ENCODE measurements around the gene DYNC2H1.
A peak's percentile ranks its signal among the peaks of the same experiment; 100 is the strongest.

The DYNC2H1 gene

GRCh38 chr11:103108933-103109817, at the start of gene DYNC2H1:
Gene DYNC2H1, plus strand, starts transcription at chr11:103109426. Its CDS starts 149 bp downstream, at chr11:103109575.
- Histone ChIP-seq H3K9ac (ENCODE audit: low read length) (peak within 1 kb of the TSS; percentile 89), H3K27me3 (replicated peaks; ENCODE audit: control insufficient read depth, insufficient read depth, low read length) (no peaks in the 10 kb centered on the region), H3K9me3 (ENCODE audit: control insufficient read depth, low read length) (no peaks in the 10 kb centered on the region), H3K4me1 (ENCODE audit: control insufficient read depth, insufficient read depth, low read length) (peaks cover 30% of the 10 kb centered on the region), H3K4me3 (ENCODE audit: low read length) (peak within 1 kb of the TSS; percentile 94), H3K36me3 (ENCODE audit: control insufficient read depth, insufficient read depth, low read length, severe bottlenecking) (peaks cover 5% of the 10 kb centered on the region)
- peak; percentile 98 for DNase-seq (ENCODE audit: low read depth)

- no peaks in the 10 kb centered on the region for H3K27me3 ChIP-seq (replicated peaks; ENCODE audit: control insufficient read depth, insufficient read depth, low read length)
- H3K4me3 ChIP-seq (ENCODE audit: low read length), result no peak overlapping the region
- H3K36me3 ChIP-seq (ENCODE audit: control insufficient read depth, insufficient read depth, low read length, severe bottlenecking), result peaks cover 84% of the 10 kb centered on the region
- H3K9me3 ChIP-seq (ENCODE audit: control insufficient read depth, low read length), result no peaks in the 10 kb centered on the region
- DNase-seq (ENCODE audit: low read depth), result no peak
- H3K9ac ChIP-seq (ENCODE audit: low read length), result no peak overlapping the region
- no peaks in the 10 kb centered on the region for H3K4me1 ChIP-seq (ENCODE audit: control insufficient read depth, insufficient read depth, low read length)
These were observed 47.6 kb upstream of the DYNC2H1 start for GRCh38 chr11:103061656-103062055.

GRCh38 chr11:103067118-103067517, 42.1 kb upstream of the DYNC2H1 start:
- Histone ChIP-seq H3K4me3 (ENCODE audit: low read length) (no peak overlapping the region), H3K9ac (ENCODE audit: low read length) (no peak overlapping the region), H3K36me3 (ENCODE audit: control insufficient read depth, insufficient read depth, low read length, severe bottlenecking) (peaks cover 61% of the 10 kb centered on the region), H3K9me3 (ENCODE audit: control insufficient read depth, low read length) (no peaks in the 10 kb centered on the region), H3K27me3 (replicated peaks; ENCODE audit: control insufficient read depth, insufficient read depth, low read length) (no peaks in the 10 kb centered on the region), H3K4me1 (ENCODE audit: control insufficient read depth, insufficient read depth, low read length) (peaks cover 7% of the 10 kb centered on the region)
- no peak for DNase-seq (ENCODE audit: low read depth)

- no peak for DNase-seq (ENCODE audit: low read depth)
- Histone ChIP-seq H3K9ac (ENCODE audit: low read length) (no peak overlapping the region), H3K36me3 (ENCODE audit: control insufficient read depth, insufficient read depth, low read length, severe bottlenecking) (peaks cover 47% of the 10 kb centered on the region), H3K27me3 (replicated peaks; ENCODE audit: control insufficient read depth, insufficient read depth, low read length) (no peaks in the 10 kb centered on the region), H3K4me3 (ENCODE audit: low read length) (no peak overlapping the region), H3K9me3 (ENCODE audit: control insufficient read depth, low read length) (no peaks in the 10 kb centered on the region), H3K4me1 (ENCODE audit: control insufficient read depth, insufficient read depth, low read length) (peaks cover 7% of the 10 kb centered on the region)
These were observed 39.9 kb upstream of the DYNC2H1 start for GRCh38 chr11:103069367-103069766.

- H3K36me3 ChIP-seq (ENCODE audit: control insufficient read depth, insufficient read depth, low read length, severe bottlenecking), result peaks cover 45% of the 10 kb centered on the region
- DNase-seq (ENCODE audit: low read depth), result no peak
- H3K4me3 ChIP-seq (ENCODE audit: low read length), result no peak overlapping the region
- peaks cover 7% of the 10 kb centered on the region for H3K4me1 ChIP-seq (ENCODE audit: control insufficient read depth, insufficient read depth, low read length)
- no peak overlapping the region for H3K9ac ChIP-seq (ENCODE audit: low read length)
- H3K9me3 ChIP-seq (ENCODE audit: control insufficient read depth, low read length), result no peaks in the 10 kb centered on the region
- H3K27me3 ChIP-seq (replicated peaks; ENCODE audit: control insufficient read depth, insufficient read depth, low read length), result no peaks in the 10 kb centered on the region
These were observed 39.1 kb upstream of the DYNC2H1 start for GRCh38 chr11:103070142-103070541.

- Histone ChIP-seq H3K4me3 (ENCODE audit: low read length) (no peak overlapping the region), H3K9me3 (ENCODE audit: control insufficient read depth, low read length) (no peaks in the 10 kb centered on the region), H3K4me1 (ENCODE audit: control insufficient read depth, insufficient read depth, low read length) (peaks cover 7% of the 10 kb centered on the region), H3K9ac (ENCODE audit: low read length) (no peak overlapping the region), H3K27me3 (replicated peaks; ENCODE audit: control insufficient read depth, insufficient read depth, low read length) (no peaks in the 10 kb centered on the region), H3K36me3 (ENCODE audit: control insufficient read depth, insufficient read depth, low read length, severe bottlenecking) (peaks cover 45% of the 10 kb centered on the region)
- no peak for DNase-seq (ENCODE audit: low read depth)
These were observed 38.2 kb upstream of the DYNC2H1 start for GRCh38 chr11:103071008-103071407.

GRCh38 chr11:103076361-103076760, 32.9 kb upstream of the DYNC2H1 start:
- Histone ChIP-seq H3K27me3 (replicated peaks; ENCODE audit: control insufficient read depth, insufficient read depth, low read length) (no peaks in the 10 kb centered on the region), H3K9me3 (ENCODE audit: control insufficient read depth, low read length) (no peaks in the 10 kb centered on the region), H3K36me3 (ENCODE audit: control insufficient read depth, insufficient read depth, low read length, severe bottlenecking) (peaks cover 73% of the 10 kb centered on the region), H3K4me1 (ENCODE audit: control insufficient read depth, insufficient read depth, low read length) (peaks cover 12% of the 10 kb centered on the region), H3K9ac (ENCODE audit: low read length) (no peak overlapping the region), H3K4me3 (ENCODE audit: low read length) (no peak overlapping the region)
- DNase-seq (ENCODE audit: low read depth), result no peak

GRCh38 chr11:103077554-103077953, 31.7 kb upstream of the DYNC2H1 start:
- no peaks in the 10 kb centered on the region for H3K9me3 ChIP-seq (ENCODE audit: control insufficient read depth, low read length)
- no peak overlapping the region for H3K4me3 ChIP-seq (ENCODE audit: low read length)
- H3K36me3 ChIP-seq (ENCODE audit: control insufficient read depth, insufficient read depth, low read length, severe bottlenecking), result peaks cover 81% of the 10 kb centered on the region
- H3K4me1 ChIP-seq (ENCODE audit: control insufficient read depth, insufficient read depth, low read length), result peaks cover 19% of the 10 kb centered on the region
- H3K9ac ChIP-seq (ENCODE audit: low read length), result no peak overlapping the region
- DNase-seq (ENCODE audit: low read depth), result no peak
- H3K27me3 ChIP-seq (replicated peaks; ENCODE audit: control insufficient read depth, insufficient read depth, low read length), result no peaks in the 10 kb centered on the region

- no peak overlapping the region for H3K9ac ChIP-seq (ENCODE audit: low read length)
These were observed 30.5 kb upstream of the DYNC2H1 start for GRCh38 chr11:103078710-103079109.

GRCh38 chr11:103079833-103080232, 29.4 kb upstream of the DYNC2H1 start:
- Histone ChIP-seq H3K27me3 (replicated peaks; ENCODE audit: control insufficient read depth, insufficient read depth, low read length) (no peaks in the 10 kb centered on the region), H3K4me3 (ENCODE audit: low read length) (no peak overlapping the region), H3K9me3 (ENCODE audit: control insufficient read depth, low read length) (no peaks in the 10 kb centered on the region), H3K4me1 (ENCODE audit: control insufficient read depth, insufficient read depth, low read length) (peaks cover 24% of the 10 kb centered on the region), H3K36me3 (ENCODE audit: control insufficient read depth, insufficient read depth, low read length, severe bottlenecking) (peaks cover 92% of the 10 kb centered on the region), H3K9ac (ENCODE audit: low read length) (no peak overlapping the region)
- peak; percentile 68 for DNase-seq (ENCODE audit: low read depth)

More at GRCh38 chr11:103078710-103079109, 30.5 kb upstream of the DYNC2H1 start:
- H3K36me3 ChIP-seq (ENCODE audit: control insufficient read depth, insufficient read depth, low read length, severe bottlenecking), result peaks cover 87% of the 10 kb centered on the region
- no peaks in the 10 kb centered on the region for H3K27me3 ChIP-seq (replicated peaks; ENCODE audit: control insufficient read depth, insufficient read depth, low read length)
- DNase-seq (ENCODE audit: low read depth), result no peak
- H3K4me3 ChIP-seq (ENCODE audit: low read length), result no peak overlapping the region
- peaks cover 20% of the 10 kb centered on the region for H3K4me1 ChIP-seq (ENCODE audit: control insufficient read depth, insufficient read depth, low read length)
- no peaks in the 10 kb centered on the region for H3K9me3 ChIP-seq (ENCODE audit: control insufficient read depth, low read length)

GRCh38 chr11:103085758-103086365, 23.4 kb upstream of the DYNC2H1 start:
- Histone ChIP-seq H3K9ac (ENCODE audit: low read length) (no peak overlapping the region), H3K9me3 (ENCODE audit: control insufficient read depth, low read length) (no peaks in the 10 kb centered on the region), H3K4me1 (ENCODE audit: control insufficient read depth, insufficient read depth, low read length) (peaks cover 53% of the 10 kb centered on the region), H3K27me3 (replicated peaks; ENCODE audit: control insufficient read depth, insufficient read depth, low read length) (no peaks in the 10 kb centered on the region), H3K36me3 (ENCODE audit: control insufficient read depth, insufficient read depth, low read length, severe bottlenecking) (peaks cover 44% of the 10 kb centered on the region), H3K4me3 (ENCODE audit: low read length) (peak overlapping the region; percentile 32)
- peak; percentile 29 for DNase-seq (ENCODE audit: low read depth)

All from adipocyte (in vitro differentiated cells).